Vagina (tissue), 2 donors: Measurements from ENCODE around the gene MAST4.
A peak's percentile ranks its signal among the peaks of the same experiment; 100 is the strongest.

Source experiments
- CTCF ChIP-seq, 3 experiments: fragments of 450-650 bp in 2 of 3; fragments of 200-600 bp in 1 of 3; sonication (generic) in 1 of 3; IDR thresholded peaks; one replicate each; pipeline ENCODE4 v1.5.1; 2017 to 2019; ENCODE audit warnings: antibody characterized with exemption in 3 of 3, mild to moderate bottlenecking in 2 of 3, moderate library complexity in 2 of 3
- POLR2A ChIP-seq, 2 donors: fragments of 450-650 bp; IDR thresholded peaks; one replicate each; pipeline ENCODE4 v1.6.1; 2017; ENCODE audit warnings: antibody characterized with exemption in 2 of 2, mild to moderate bottlenecking in 2 of 2, moderate library complexity in 2 of 2
- POLR2AphosphoS5 ChIP-seq, 2 donors: sonication (generic); formaldehyde crosslinking; IDR thresholded peaks; one replicate each; pipeline ENCODE4 v1.9.0; 2017; ENCODE audit warnings: antibody characterized with exemption in 2 of 2, mild to moderate bottlenecking in 2 of 2, low read depth in 1 of 2; ENCODE audit not compliant: insufficient read depth in 1 of 2

GRCh38 chr5:67149951-67150523 is 553.8 kb downstream of the MAST4 start:
- no peak for TF ChIP-seq POLR2AphosphoS5 (IDR thresholded peaks at IDR 0.05; ENCODE audit: insufficient read depth in 1 of 2, low read depth in 1 of 2)
- TF ChIP-seq CTCF (IDR thresholded peaks at IDR 0.05), result peak in 2 of 3 experiments; percentile 21 to 33
- TF ChIP-seq POLR2A (IDR thresholded peaks at IDR 0.05), result no peak
